T follicular helper cell (primary cell): ENCODE data around the gene LAMTOR3.

ENCODE experiments used
- DNase-seq: peaks from one replicate; pipeline ENCODE4 v3.0.0-alpha.2; 2020; ENCODE audit warnings: low read depth
- total RNA-seq, 2 experiments: gene quantifications; one replicate each; lab custom pipeline; 2026; lab: John Stamatoyannopoulos, UW

The LAMTOR3 gene
- 37.9 to 51.3 reads per million in 2 experiments for total RNA-seq

- DNase-seq, result peak; percentile 85
Observed at GRCh38 chr4:99894161-99894997, at the start of gene LAMTOR3. Gene LAMTOR3 (minus strand): TSS chr4:99894427. CDS start chr4:99893963, 464 bp downstream.

- DNase-seq, result no peak
Observed at GRCh38 chr4:99938243-99938753, 44.1 kb upstream of the LAMTOR3 start.

- DNase-seq, result no peak
Observed at GRCh38 chr4:99934891-99935290, 40.7 kb upstream of the LAMTOR3 start.

GRCh38 chr4:99927566-99927965, 33.3 kb upstream of the LAMTOR3 start:
- no peak for DNase-seq

- no peak for DNase-seq
Observed at GRCh38 chr4:99921174-99921573, 26.9 kb upstream of the LAMTOR3 start.

- no peak for DNase-seq
Observed at GRCh38 chr4:99918656-99919055, 24.4 kb upstream of the LAMTOR3 start.

- no peak for DNase-seq
Observed at GRCh38 chr4:99917575-99917974, 23.3 kb upstream of the LAMTOR3 start.

- no peak for DNase-seq
Observed at GRCh38 chr4:99915449-99915848, 21.2 kb upstream of the LAMTOR3 start.

GRCh38 chr4:99894998-99895397, 771 bp upstream of the LAMTOR3 start:
- DNase-seq, result no peak

GRCh38 chr4:99893839-99894160, 427 bp downstream of the LAMTOR3 start:
- DNase-seq, result no peak

GRCh38 chr4:99893029-99893428, 1.2 kb downstream of the LAMTOR3 start:
- no peak for DNase-seq

GRCh38 chr4:99891351-99891750, 2.9 kb downstream of the LAMTOR3 start:
- DNase-seq, result no peak

GRCh38 chr4:99887837-99888236, 6.4 kb downstream of the LAMTOR3 start:
- no peak for DNase-seq

- no peak for DNase-seq
Observed at GRCh38 chr4:99886146-99886545, 8.1 kb downstream of the LAMTOR3 start.

- DNase-seq, result no peak
Observed at GRCh38 chr4:99885687-99886086, 8.5 kb downstream of the LAMTOR3 start.

GRCh38 chr4:99885063-99885664, 9.1 kb downstream of the LAMTOR3 start:
- DNase-seq, result peak; percentile 12

- no peak for DNase-seq
Observed at GRCh38 chr4:99879458-99879857, 14.8 kb downstream of the LAMTOR3 start.

- DNase-seq, result no peak
Observed at GRCh38 chr4:99878604-99879003, 15.6 kb downstream of the LAMTOR3 start.

GRCh38 chr4:99876946-99877345, 17.3 kb downstream of the LAMTOR3 start:
- no peak for DNase-seq

GRCh38 chr4:99875071-99875470, 19.2 kb downstream of the LAMTOR3 start:
- no peak for DNase-seq

GRCh38 chr4:99872570-99872969, 21.7 kb downstream of the LAMTOR3 start:
- no peak for DNase-seq

GRCh38 chr4:99868126-99868596, 26.1 kb downstream of the LAMTOR3 start:
- no peak for DNase-seq

GRCh38 chr4:99863804-99864203, 30.4 kb downstream of the LAMTOR3 start:
- no peak for DNase-seq
